WERI-Rb-1 (cell line): ENCODE data around the gene DBH.
"Not testable (repeated sequence)": the region's sequence is repeated elsewhere in the genome, so short reads cannot be mapped to it uniquely, and the experiment has no call there.

ENCODE experiments used
- DNase-seq: peaks from one replicate; pipeline ENCODE4 v3.0.0-alpha.2; 2020
- H3K27ac ChIP-seq: fragments of 250-450 bp; sonication (Bioruptor Pico); 2 replicates; pipeline ENCODE4 v1.5.1; 2020; ENCODE audit warnings: mild to moderate bottlenecking, moderate library complexity
- H3K27me3 ChIP-seq: fragments of 250-450 bp; sonication (Bioruptor Pico); 2 replicates; pipeline ENCODE4 v1.5.1; 2021; ENCODE audit warnings: mild to moderate bottlenecking, low read depth, moderate library complexity; ENCODE audit not compliant: insufficient read depth, severe bottlenecking
- H3K36me3 ChIP-seq: fragments of 250-450 bp; sonication (Bioruptor Pico); 2 replicates; pipeline ENCODE4 v1.5.1; 2020; ENCODE audit warnings: mild to moderate bottlenecking, moderate library complexity
- H3K4me3 ChIP-seq: 2 replicates; pipeline ENCODE4 v1.5.1; 2011; ENCODE audit warnings: low read depth, mild to moderate bottlenecking, control low read depth, low read length
- H3K9me3 ChIP-seq: fragments of 250-450 bp; sonication (Bioruptor Pico); 2 replicates; pipeline ENCODE4 v1.5.1; 2021; ENCODE audit warnings: mild to moderate bottlenecking, moderate library complexity; ENCODE audit not compliant: severe bottlenecking
- TF ChIP-seq, protein P1 (sequence below): IDR thresholded peaks from 2 replicates; pipeline ENCODE4 v1.5.1; 2011; ENCODE audit warnings: low read depth, mild to moderate bottlenecking, control low read depth, inconsistent platforms, low read length

DBH gene

DNA sequence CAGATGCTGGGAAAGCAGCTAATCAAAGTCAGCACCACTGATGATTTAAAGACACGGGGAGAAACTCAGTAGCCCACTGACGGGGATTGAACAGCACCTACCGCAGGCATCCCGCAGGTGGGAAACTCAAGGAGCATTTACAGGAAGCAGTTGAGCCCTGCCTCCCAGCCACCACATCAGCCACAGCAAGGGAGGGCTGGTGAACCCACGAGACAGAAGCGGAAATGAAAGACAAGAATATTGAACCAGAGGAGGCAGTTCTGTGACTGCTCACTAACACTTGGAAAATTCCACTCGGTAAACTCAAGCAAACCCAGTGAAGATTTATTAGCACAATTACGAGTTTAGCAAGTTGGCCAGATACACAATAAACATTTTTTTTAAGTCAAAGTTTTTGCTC, 16.4 kb upstream of the DBH start:
- TF ChIP-seq, protein P1, sequence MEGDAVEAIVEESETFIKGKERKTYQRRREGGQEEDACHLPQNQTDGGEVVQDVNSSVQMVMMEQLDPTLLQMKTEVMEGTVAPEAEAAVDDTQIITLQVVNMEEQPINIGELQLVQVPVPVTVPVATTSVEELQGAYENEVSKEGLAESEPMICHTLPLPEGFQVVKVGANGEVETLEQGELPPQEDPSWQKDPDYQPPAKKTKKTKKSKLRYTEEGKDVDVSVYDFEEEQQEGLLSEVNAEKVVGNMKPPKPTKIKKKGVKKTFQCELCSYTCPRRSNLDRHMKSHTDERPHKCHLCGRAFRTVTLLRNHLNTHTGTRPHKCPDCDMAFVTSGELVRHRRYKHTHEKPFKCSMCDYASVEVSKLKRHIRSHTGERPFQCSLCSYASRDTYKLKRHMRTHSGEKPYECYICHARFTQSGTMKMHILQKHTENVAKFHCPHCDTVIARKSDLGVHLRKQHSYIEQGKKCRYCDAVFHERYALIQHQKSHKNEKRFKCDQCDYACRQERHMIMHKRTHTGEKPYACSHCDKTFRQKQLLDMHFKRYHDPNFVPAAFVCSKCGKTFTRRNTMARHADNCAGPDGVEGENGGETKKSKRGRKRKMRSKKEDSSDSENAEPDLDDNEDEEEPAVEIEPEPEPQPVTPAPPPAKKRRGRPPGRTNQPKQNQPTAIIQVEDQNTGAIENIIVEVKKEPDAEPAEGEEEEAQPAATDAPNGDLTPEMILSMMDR: no peak
- no peak overlapping the region for H3K4me3 ChIP-seq
- H3K27ac ChIP-seq: no peak overlapping the region
- H3K27me3 ChIP-seq: no peaks in the 10 kb centered on the region
- no peaks in the 10 kb centered on the region for H3K36me3 ChIP-seq
- H3K9me3 ChIP-seq: peaks cover 4% of the 10 kb centered on the region
- DNase-seq: no peak

DNA sequence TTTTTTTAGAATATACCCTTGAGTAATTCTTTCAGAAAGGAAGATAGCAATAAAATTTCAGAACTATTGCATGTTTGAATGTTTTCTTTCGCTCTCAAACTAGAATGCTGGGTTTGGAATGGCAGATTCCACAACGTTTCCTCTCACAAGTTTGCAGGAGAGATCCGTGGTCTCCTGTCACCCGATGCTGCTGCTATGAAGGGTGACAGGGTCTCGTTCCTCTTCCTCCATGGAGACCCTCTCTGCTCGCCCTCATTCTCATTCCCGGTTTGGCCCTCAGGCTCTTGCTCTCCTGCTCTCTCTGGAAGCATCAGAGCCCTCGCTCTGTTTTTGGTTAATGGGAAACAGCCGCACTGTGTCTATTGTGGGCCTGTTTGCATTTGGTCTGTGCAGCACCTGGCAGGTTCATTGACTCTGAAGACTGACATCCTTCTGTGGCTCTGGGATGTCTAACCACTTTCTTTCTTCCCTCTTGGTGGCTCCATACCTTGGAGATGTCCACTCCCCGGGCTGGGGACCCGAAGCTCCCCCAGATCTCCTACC, 14.4 kb upstream of the DBH start:
- H3K27ac ChIP-seq: no peak overlapping the region
- H3K4me3 ChIP-seq: no peak overlapping the region
- TF ChIP-seq, protein P1: no peak
- DNase-seq: no peak
- H3K27me3 ChIP-seq: no peaks in the 10 kb centered on the region
- H3K9me3 ChIP-seq: peaks cover 22% of the 10 kb centered on the region
- H3K36me3 ChIP-seq: no peaks in the 10 kb centered on the region

DNA sequence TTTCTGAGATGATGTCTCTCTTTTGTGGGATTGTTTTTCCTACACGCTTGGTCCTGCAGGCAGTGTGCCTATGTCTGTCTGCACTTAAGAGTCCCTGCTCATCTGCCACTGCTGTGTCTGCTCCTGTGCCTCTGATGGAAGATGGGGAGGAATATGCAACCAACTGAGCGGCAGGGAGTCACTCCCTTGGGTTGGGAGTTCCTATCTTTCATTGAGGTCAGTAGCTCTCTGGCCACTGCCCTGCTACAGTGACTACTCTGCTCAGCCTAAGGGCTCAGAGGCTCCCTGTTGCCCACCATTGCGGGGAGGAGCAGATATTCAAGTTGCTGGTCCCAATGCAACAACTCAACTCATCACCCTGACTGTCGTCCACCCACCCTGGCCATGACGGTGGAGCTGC, 13.6 kb upstream of the DBH start:
- Histone ChIP-seq H3K27me3 (no peaks in the 10 kb centered on the region), H3K36me3 (no peaks in the 10 kb centered on the region), H3K4me3 (no peak overlapping the region)

DNA sequence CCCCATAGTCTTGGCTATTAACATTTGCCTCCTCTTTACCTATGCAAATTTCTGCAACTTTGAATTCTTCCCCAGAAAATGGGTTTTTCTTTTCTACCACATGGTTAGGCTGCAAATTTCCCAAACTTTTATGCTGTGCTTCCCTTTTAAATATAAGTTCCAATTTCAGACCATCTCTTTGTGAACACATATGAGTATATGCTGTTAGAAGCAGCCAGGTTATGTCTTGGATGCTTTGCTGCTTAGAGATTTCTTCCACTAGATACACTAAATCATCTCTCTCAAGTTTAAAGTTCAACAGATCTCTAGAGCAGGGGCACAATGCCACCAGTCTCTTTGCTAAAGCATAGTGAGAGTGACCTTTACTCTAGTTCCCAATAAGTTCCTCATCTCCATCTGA, 10.2 kb upstream of the DBH start:
- not testable (repeated sequence) for H3K27ac ChIP-seq, H3K36me3 ChIP-seq, DNase-seq, H3K27me3 ChIP-seq, H3K4me3 ChIP-seq
- peaks cover 22% of the 10 kb centered on the region for H3K9me3 ChIP-seq

More for the DNA sequence above, 13.6 kb upstream of the DBH start:
- Histone ChIP-seq H3K27ac (no peak overlapping the region), H3K9me3 (peaks cover 22% of the 10 kb centered on the region)
- TF ChIP-seq, protein P1: no peak
- no peak for DNase-seq

DNA sequence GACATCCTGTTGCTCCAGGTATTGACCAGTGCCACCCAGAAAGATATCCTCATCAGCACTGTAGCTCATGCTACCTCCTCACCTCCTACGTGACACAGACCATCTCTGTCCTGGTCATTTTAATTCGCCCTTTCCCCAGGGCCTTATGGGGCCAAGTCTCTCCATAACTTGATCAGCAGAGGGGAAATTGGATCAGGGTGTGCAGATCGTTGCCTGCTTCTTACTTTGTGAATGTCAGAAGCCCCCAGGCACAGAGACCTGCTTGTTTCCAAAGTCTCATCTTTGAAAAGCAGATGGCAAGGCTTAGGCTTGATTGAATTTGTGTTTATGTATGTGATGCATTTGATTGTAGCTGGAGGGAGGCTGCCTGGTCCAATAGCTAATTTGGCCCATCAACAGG, 8.8 kb upstream of the DBH start:
- Histone ChIP-seq H3K36me3 (no peaks in the 10 kb centered on the region), H3K9me3 (peaks cover 22% of the 10 kb centered on the region), H3K27ac (no peak overlapping the region), H3K27me3 (no peaks in the 10 kb centered on the region), H3K4me3 (no peak overlapping the region)
- no peak for DNase-seq
- TF ChIP-seq, protein P1: no peak

DNA sequence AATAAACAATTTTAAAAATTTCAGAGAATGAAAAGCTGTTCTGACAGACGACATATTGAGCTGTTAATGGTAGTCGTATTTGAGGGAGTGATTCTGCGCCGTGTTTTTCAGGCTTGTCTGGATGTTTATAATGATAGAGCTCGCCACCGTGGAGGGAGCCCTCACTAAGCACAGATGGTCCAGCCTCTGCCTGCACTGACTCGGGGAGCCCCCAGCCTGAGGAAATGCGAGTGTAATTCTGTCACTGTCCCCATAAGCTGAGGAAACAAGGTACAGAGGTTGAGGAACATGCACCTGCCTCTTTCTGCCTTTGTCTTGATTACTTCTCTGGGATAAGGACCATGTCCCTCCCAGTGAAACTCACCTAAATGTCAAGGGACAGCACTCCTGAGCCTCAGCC, 7.4 kb upstream of the DBH start:
- Histone ChIP-seq H3K36me3 (no peaks in the 10 kb centered on the region), H3K27ac (no peak overlapping the region), H3K4me3 (no peak overlapping the region), H3K27me3 (no peaks in the 10 kb centered on the region), H3K9me3 (peaks cover 22% of the 10 kb centered on the region)
- TF ChIP-seq, protein P1: no peak
- no peak for DNase-seq
